ENCODE results near the gene ARHGAP28.

- TF ChIP-seq CTCF (IDR thresholded peaks at IDR 0.05) (no peak), POLR2A (IDR thresholded peaks at IDR 0.05) (no peak)
These were observed 20.9 kb downstream of the ARHGAP28 start for GRCh38 chr18:6750411-6750810.

Measured in body of pancreas (tissue), 4 donors.